Peyer's patch (tissue), 4 donors: Measurements from ENCODE around the gene IFITM1. TPM values are rescaled to one million over a fixed set of nuclear protein-coding genes. Genes with fewer than 3 reads are reported as not detected.
"Not testable (repeated sequence)": the region's sequence is repeated elsewhere in the genome, so short reads cannot be mapped to it uniquely, and the experiment has no call there.

Source experiments
- DNase-seq, 3 donors: peaks; one replicate each; pipeline ENCODE4 v3.0.0-alpha.2; 2017 to 2019
- H3K27ac ChIP-seq, 4 donors: fragments of 200-600 bp; sonication (generic); one replicate each; pipeline ENCODE4 v1.5.1; 2016 to 2019
- H3K27me3 ChIP-seq, 2 donors: fragments of 200-600 bp; sonication (generic); one replicate each; pipeline ENCODE4 v1.5.1; 2019
- H3K36me3 ChIP-seq, 3 donors: fragments of 200-600 bp; sonication (generic); one replicate each; pipeline ENCODE4 v1.5.1; 2016 to 2019
- H3K4me1 ChIP-seq, 4 donors: fragments of 200-600 bp; sonication (generic); one replicate each; pipeline ENCODE4 v1.5.1; 2016 to 2019
- H3K4me3 ChIP-seq, 4 donors: fragments of 200-600 bp; sonication (generic); 1 replicate in 3 of 4; 2 replicates in 1 of 4; pipeline ENCODE4 v1.5.1; 2016 to 2019; ENCODE audit warnings: mild to moderate bottlenecking in 1 of 4
- H3K9me3 ChIP-seq, 4 donors: fragments of 200-600 bp; sonication (generic); one replicate each; pipeline ENCODE4 v1.5.1; 2016 to 2019; ENCODE audit warnings: mild to moderate bottlenecking in 1 of 4
- CTCF ChIP-seq, 6 experiments: fragments of 450-650 bp in 4 of 6; fragments of 200-600 bp in 2 of 6; sonication (generic) in 1 of 6; IDR thresholded peaks; one replicate each; pipeline ENCODE4 v1.5.1; 2017 to 2019; ENCODE audit warnings: antibody characterized with exemption in 6 of 6, mild to moderate bottlenecking in 3 of 6, moderate library complexity in 1 of 6
- POLR2A ChIP-seq, 2 donors: fragments of 450-650 bp; IDR thresholded peaks; one replicate each; pipeline ENCODE4 v1.5.1; 2017; ENCODE audit warnings: antibody characterized with exemption in 2 of 2, mild to moderate bottlenecking in 2 of 2, moderate library complexity in 2 of 2
- total RNA-seq, 4 donors: library from RNA; depleted of rRNA; stranded (reverse); fragments of >200 nt; gene quantifications; one replicate each; pipeline ENCODE4 v1.1.0, GENCODE V29; 2016

The IFITM1 gene
- total RNA-seq, 4 donors from 2014 or later: 45.9 to 141 (median 89.6) TPM

- peaks cover 0 to 50% (median 20%) of the 10 kb centered on the region in 4 donors for H3K4me1 ChIP-seq
- not testable (repeated sequence) for H3K27me3 ChIP-seq, H3K36me3 ChIP-seq, H3K9me3 ChIP-seq, DNase-seq
- TF ChIP-seq POLR2A (IDR thresholded peaks at IDR 0.05): peak in 1 of 2 donors; percentile 35
- H3K4me3 ChIP-seq: peak overlapping the region; percentile 43 to 66 (median 54)
- H3K27ac ChIP-seq: peak overlapping the region; percentile 83 to 94 (median 90)
These were observed 675 bp downstream of the IFITM1 start for GRCh38 chr11:314554-314875.

GRCh38 chr11:315051-315481 is 1.2 kb downstream of the IFITM1 start:
- Histone ChIP-seq H3K36me3 (no peaks in the 10 kb centered on the region), H3K27ac (peak overlapping the region; percentile 83 to 94 (median 90)), H3K4me3 (peak overlapping the region; percentile 43 to 66 (median 54)), H3K9me3 (no peaks in the 10 kb centered on the region), H3K4me1 (peaks cover 0 to 49% (median 20%) of the 10 kb centered on the region in 4 donors), H3K27me3 (no peaks in the 10 kb centered on the region)
- TF ChIP-seq CTCF (IDR thresholded peaks at IDR 0.05) (no peak), POLR2A (IDR thresholded peaks at IDR 0.05) (no peak)
- peak in 2 of 3 donors; percentile 61 to 67 for DNase-seq

GRCh38 chr11:315516-315994 is 1.7 kb downstream of the IFITM1 start:
- peak in 1 of 3 donors; percentile 48 for DNase-seq
- H3K9me3 ChIP-seq: no peaks in the 10 kb centered on the region
- peaks cover 0 to 49% (median 20%) of the 10 kb centered on the region in 4 donors for H3K4me1 ChIP-seq
- H3K36me3 ChIP-seq: no peaks in the 10 kb centered on the region
- peak overlapping the region; percentile 43 to 66 (median 54) for H3K4me3 ChIP-seq
- TF ChIP-seq POLR2A (IDR thresholded peaks at IDR 0.05): no peak
- TF ChIP-seq CTCF (IDR thresholded peaks at IDR 0.05): no peak
- peak overlapping the region; percentile 83 to 94 (median 90) for H3K27ac ChIP-seq
- H3K27me3 ChIP-seq: no peaks in the 10 kb centered on the region

- Histone ChIP-seq H3K27me3 (no peaks in the 10 kb centered on the region), H3K4me3 (peak overlapping the region; percentile 43 to 66 (median 54)), H3K9me3 (no peaks in the 10 kb centered on the region), H3K36me3 (no peaks in the 10 kb centered on the region), H3K27ac (peak overlapping the region; percentile 83 to 94 (median 90)), H3K4me1 (peaks cover 0 to 49% (median 20%) of the 10 kb centered on the region in 4 donors)
- peak in 2 of 3 donors; percentile 68 to 70 for DNase-seq
- TF ChIP-seq POLR2A (IDR thresholded peaks at IDR 0.05) (no peak), CTCF (IDR thresholded peaks at IDR 0.05) (no peak)
These were observed 2.3 kb downstream of the IFITM1 start for GRCh38 chr11:316031-316701.

- H3K4me1 ChIP-seq: peaks cover 0 to 46% (median 17%) of the 10 kb centered on the region in 4 donors
- no peaks in the 10 kb centered on the region for H3K9me3 ChIP-seq
- H3K27ac ChIP-seq: peak overlapping the region; percentile 83 to 94 (median 90)
- TF ChIP-seq POLR2A (IDR thresholded peaks at IDR 0.05) (no peak), CTCF (IDR thresholded peaks at IDR 0.05) (no peak)
- H3K36me3 ChIP-seq: no peaks in the 10 kb centered on the region
- H3K4me3 ChIP-seq: peak overlapping the region in 3 of 4 donors; percentile 48 to 66 (median 60)
- DNase-seq: no peak
- H3K27me3 ChIP-seq: no peaks in the 10 kb centered on the region
These were observed 3.1 kb downstream of the IFITM1 start for GRCh38 chr11:316891-317301.

- peak in 1 of 3 donors; percentile 45 for DNase-seq
- not testable (repeated sequence) for H3K27me3 ChIP-seq, H3K9me3 ChIP-seq, H3K36me3 ChIP-seq
- H3K4me1 ChIP-seq: peaks cover 0 to 36% (median 11%) of the 10 kb centered on the region in 4 donors
- peak overlapping the region; percentile 83 to 94 (median 90) for H3K27ac ChIP-seq
- H3K4me3 ChIP-seq: peak overlapping the region in 3 of 4 donors; percentile 20 to 41 (median 35)
These were observed 4.0 kb downstream of the IFITM1 start for GRCh38 chr11:317668-318404.

GRCh38 chr11:318405-319120 is 4.7 kb downstream of the IFITM1 start:
- H3K4me1 ChIP-seq: peaks cover 0 to 29% (median 3%) of the 10 kb centered on the region in 4 donors
- H3K4me3 ChIP-seq: peak overlapping the region; percentile 46 to 63 (median 54)
- DNase-seq: peak in 1 of 3 donors; percentile 45
- H3K27ac ChIP-seq: peak overlapping the region; percentile 80 to 96 (median 94)
- not testable (repeated sequence) for H3K27me3 ChIP-seq, H3K9me3 ChIP-seq, H3K36me3 ChIP-seq

- peaks cover 0 to 27% (median 2%) of the 10 kb centered on the region in 4 donors for H3K4me1 ChIP-seq
- H3K4me3 ChIP-seq: peak overlapping the region; percentile 46 to 63 (median 54)
- H3K9me3 ChIP-seq, H3K36me3 ChIP-seq, H3K27me3 ChIP-seq: not testable (repeated sequence)
- DNase-seq: peak in 1 of 3 donors; percentile 52
- peak overlapping the region; percentile 79 to 96 (median 86) for H3K27ac ChIP-seq
These were observed 5.5 kb downstream of the IFITM1 start for GRCh38 chr11:319121-319887.

GRCh38 chr11:319888-320273 is 6.0 kb downstream of the IFITM1 start:
- Histone ChIP-seq H3K4me3 (peak overlapping the region; percentile 48 to 79 (median 56)), H3K27ac (peak overlapping the region; percentile 79 to 96 (median 86)), H3K4me1 (peaks cover 0 to 32% (median 2%) of the 10 kb centered on the region in 4 donors)
- H3K27me3 ChIP-seq, H3K9me3 ChIP-seq, H3K36me3 ChIP-seq, DNase-seq: not testable (repeated sequence)
